GM21529 (cell line): ENCODE data around the gene BPIFB2.

Experiments used
- ATAC-seq: cut with Tn5 transposase; IDR thresholded peaks from one replicate; pipeline ENCODE4 v1.9.1; 2021; ENCODE audit not compliant: unreplicated experiment

BPIFB2 gene

DNA sequence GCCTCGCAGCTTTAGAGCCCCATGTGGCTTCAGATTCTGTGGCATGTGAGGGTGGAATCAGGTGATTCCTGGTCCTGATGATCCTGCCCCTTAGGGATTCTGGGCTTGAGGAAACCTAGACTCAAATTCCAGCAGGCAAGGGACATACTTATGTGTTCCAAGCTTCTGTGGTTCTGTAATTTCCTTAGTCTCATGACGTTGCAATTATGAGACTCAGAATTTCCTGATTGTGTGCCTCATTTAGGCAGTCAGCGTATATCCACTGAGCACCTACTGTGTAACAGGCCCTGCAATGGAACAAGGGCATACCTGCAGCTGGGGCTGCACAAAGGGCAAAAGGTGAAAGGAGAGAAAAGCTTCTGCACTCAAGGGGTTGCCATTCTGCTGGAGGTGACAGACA is 60.3 kb downstream of the BPIFB2 start:
- ATAC-seq: no peak

DNA sequence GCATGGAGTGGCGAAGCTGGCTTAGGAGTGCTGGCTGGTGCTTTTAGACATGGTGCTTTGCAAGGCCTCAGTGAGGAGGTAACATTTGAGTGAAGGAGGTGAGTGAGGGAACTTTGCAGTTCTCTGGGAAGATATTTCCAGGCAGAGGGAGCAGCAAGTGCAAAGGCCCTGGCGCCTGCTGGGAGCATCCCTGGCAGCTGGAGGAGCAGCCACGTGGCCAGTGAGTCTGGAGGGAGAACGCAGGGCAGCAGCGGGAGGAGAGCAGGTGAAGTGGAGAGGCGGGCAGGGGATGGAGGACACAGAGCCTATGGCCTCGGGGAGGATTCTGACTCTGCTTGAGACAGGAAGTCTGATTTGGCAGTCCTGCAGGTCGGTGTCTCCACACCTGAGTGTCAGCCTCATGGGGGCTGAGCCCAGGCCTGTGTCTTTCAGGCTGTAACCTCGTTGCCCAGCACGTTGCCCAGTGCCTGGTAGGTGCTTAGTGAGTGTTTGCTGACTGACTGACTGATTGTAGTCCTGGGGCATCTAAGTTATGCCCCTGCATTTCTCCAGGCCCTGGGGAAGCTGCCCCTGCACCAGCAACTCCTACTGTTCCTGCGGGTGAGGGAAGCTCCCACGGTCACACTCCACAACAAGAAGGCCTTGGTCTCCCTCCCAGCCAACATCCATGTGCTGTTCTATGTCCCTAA is 60.9 kb downstream of the BPIFB2 start:
- no peak for ATAC-seq

GRCh38 chr20:33069673-33070072 is 62.2 kb downstream of the BPIFB2 start:
- ATAC-seq: no peak

GRCh38 chr20:33070111-33071053 is 62.9 kb downstream of the BPIFB2 start:
- no peak for ATAC-seq

GRCh38 chr20:33071198-33071597 is 63.7 kb downstream of the BPIFB2 start:
- no peak for ATAC-seq

GRCh38 chr20:33072362-33072761 is 64.9 kb downstream of the BPIFB2 start:
- ATAC-seq: no peak

DNA sequence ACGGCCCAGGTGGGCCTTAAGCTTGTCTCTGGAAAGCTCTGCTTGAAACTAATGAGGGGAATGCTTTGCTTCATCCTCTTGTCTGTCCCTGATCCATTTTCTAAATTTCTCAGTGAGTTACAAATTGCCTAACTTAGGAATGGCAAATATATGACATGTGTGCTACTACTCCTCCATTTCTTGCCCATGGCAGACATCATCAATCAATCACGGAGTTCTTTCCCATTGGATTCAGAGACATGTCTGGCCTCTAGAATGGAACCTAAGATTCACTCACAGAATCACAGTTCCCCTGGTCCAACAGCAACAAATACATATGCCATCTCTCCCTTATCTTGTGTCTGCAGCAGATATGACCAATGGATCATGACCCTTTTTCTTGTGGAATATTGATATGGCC is 65.3 kb downstream of the BPIFB2 start:
- no peak for ATAC-seq
